K562 (cell line): ENCODE data around the gene DGKK. TPM values are rescaled to one million over a fixed set of nuclear protein-coding genes. Genes with fewer than 3 reads are reported as not detected.

Experiments
- ATAC-seq: fragments of 200-7000 bp; cut with Tn5 transposase; 3 replicates; pipeline ENCODE4 v1.9.1; 2020; ENCODE audit warnings: moderate library complexity
- BruUV-seq: library from RNA; stranded (reverse); fragments of 400-500 nt; replicated peaks from 2 replicates; lab custom pipeline; 2021; lab: Mats Ljungman, UMichigan
- CTCF ChIA-PET: fragments of 300-600 bp; formaldehyde crosslinking; extraction: SDS; loops from one replicate; lab custom pipeline; 2021; ENCODE audit warnings: low intra/inter-chr PET ratio; lab: Yijun Ruan, JAX
- POLR2A ChIA-PET: fragments of 300-600, 350-650 bp; sonication (Branson Sonifier 250); formaldehyde crosslinking; extraction: SDS; loops from one replicate; lab custom pipeline; 2021; ENCODE audit warnings: antibody characterized with exemption, inconsistent platforms; lab: Yijun Ruan, JAX
- DNase-seq, 4 experiments: peaks; one replicate each; pipeline versions ENCODE4 v3.0.0 to v3.0.0-alpha.2; 2011 to 2018; ENCODE audit warnings: low spot score in 3 of 4, mixed read lengths in 3 of 4; ENCODE audit errors: extremely low read depth in 1 of 4
- FAIRE-seq: peaks from 2 replicates; lab custom pipeline; 2011; peaks lifted over from hg19 to GRCh38; lab: Jason Lieb, UNC
- H2AFZ ChIP-seq: 2 replicates; pipeline ENCODE4 v1.6.0; 2011; ENCODE audit warnings: low read depth, low read length, control low read depth, inconsistent platforms
- H3K27ac ChIP-seq: fragments of 200-600 bp; 3 replicates; pipeline ENCODE4 v1.8.0; 2011; ENCODE audit warnings: low read depth, mild to moderate bottlenecking, control low read depth, inconsistent platforms, low read length, moderate library complexity, mixed read lengths; ENCODE audit errors: extremely low read depth
- H3K27me3 ChIP-seq, 2 experiments: fragments of 300-600 bp in 1 of 2; 2 replicates in 1 of 2; 3 replicates in 1 of 2; pipeline versions ENCODE4 v1.6.0 to v1.8.0; 2011; ENCODE audit warnings: inconsistent platforms in 2 of 2, low read length in 2 of 2, mild to moderate bottlenecking in 1 of 2, mixed read lengths in 1 of 2, moderate library complexity in 1 of 2; ENCODE audit not compliant: control insufficient read depth in 2 of 2, insufficient read depth in 2 of 2
- H3K36me3 ChIP-seq: fragments of 300-600 bp; 3 replicates; pipeline ENCODE4 v1.8.0; 2011; ENCODE audit warnings: mild to moderate bottlenecking, low read length, inconsistent platforms; ENCODE audit not compliant: control insufficient read depth, insufficient read depth
- H3K4me1 ChIP-seq, 2 experiments: fragments of 200-600 bp in 1 of 2; replicated peaks in 1 of 2; 2 replicates in 1 of 2; 3 replicates in 1 of 2; pipeline versions ENCODE4 v1.5.1 to v1.8.0; 2011; ENCODE audit warnings: inconsistent platforms in 2 of 2, low read length in 2 of 2, mild to moderate bottlenecking in 1 of 2, mixed read lengths in 1 of 2, moderate library complexity in 1 of 2; ENCODE audit not compliant: control insufficient read depth in 2 of 2, insufficient read depth in 2 of 2
- H3K4me2 ChIP-seq: 2 replicates; pipeline ENCODE4 v1.6.1; 2011; ENCODE audit warnings: low read length, control low read depth, inconsistent platforms, mixed read lengths; ENCODE audit not compliant: insufficient read depth
- H3K4me3 ChIP-seq: fragments of 200-600 bp; sonication (generic), shearing (Covaris generic); 2 replicates; pipeline ENCODE4 v1.5.1; 2016; ENCODE audit warnings: control low read depth, inconsistent platforms
- H3K79me2 ChIP-seq: fragments of 200-600 bp; 3 replicates; pipeline ENCODE4 v1.8.0; 2011; ENCODE audit warnings: low read length, inconsistent platforms; ENCODE audit not compliant: control insufficient read depth, insufficient read depth
- H3K9ac ChIP-seq, 2 experiments: 2 replicates each; pipeline versions ENCODE4 v1.6.0 to v1.6.1; 2011; ENCODE audit warnings: low read depth in 2 of 2, low read length in 2 of 2, control low read depth in 1 of 2, inconsistent platforms in 1 of 2, mild to moderate bottlenecking in 1 of 2, mixed read lengths in 1 of 2; ENCODE audit not compliant: insufficient read depth in 1 of 2
- H3K9me1 ChIP-seq: one replicate; pipeline ENCODE4 v1.6.0; 2011; ENCODE audit warnings: inconsistent platforms, mild to moderate bottlenecking, low read length, moderate library complexity; ENCODE audit not compliant: control insufficient read depth, insufficient read depth
- H3K9me3 ChIP-seq: replicated peaks from 2 replicates; pipeline ENCODE4 v1.5.1; 2011; ENCODE audit warnings: low read depth, low read length, inconsistent platforms; ENCODE audit not compliant: control insufficient read depth, insufficient read depth
- H4K20me1 ChIP-seq: replicated peaks from 2 replicates; pipeline ENCODE4 v1.6.1; 2011; ENCODE audit warnings: low read length, inconsistent platforms, mixed read lengths; ENCODE audit not compliant: control insufficient read depth, insufficient read depth
- AFF4 ChIP-seq: sonication (generic); formaldehyde crosslinking; IDR thresholded peaks from 2 replicates; pipeline ENCODE4 v1.8.0; 2023; ENCODE audit warnings: mild to moderate bottlenecking, missing genetic modification reagents
- ARNT ChIP-seq, 2 experiments: fragments of 450-650 bp; IDR thresholded peaks; 2 replicates each; pipeline ENCODE4 v1.6.1; 2016; ENCODE audit warnings: mild to moderate bottlenecking in 1 of 2
- CEBPB ChIP-seq: fragments of 450-650 bp; IDR thresholded peaks from 2 replicates; pipeline ENCODE4 v1.6.1; 2016; ENCODE audit warnings: missing genetic modification characterization, missing compliant biosample characterization
- IRF9 ChIP-seq: fragments of 450-650 bp; IDR thresholded peaks from 2 replicates; pipeline ENCODE4 v1.6.1; 2016; ENCODE audit warnings: missing biosample characterization, missing genetic modification characterization
- ZC3H11A ChIP-seq: IDR thresholded peaks from 2 replicates; pipeline ENCODE4 v1.6.1; 2012; ENCODE audit warnings: low read depth, low read length, improper control_type of control experiment
- WGBS: fragments of 100-300 bp; shearing (Covaris generic); methylation state at CpG from one replicate; pipeline ENCODE4 v1.1.6; 2016; ENCODE audit warnings: low coverage, mixed read lengths; ENCODE audit not compliant: insufficient coverage; ENCODE audit errors: missing lambda C conversion rate; 5-methylcytosine and 5-hydroxymethylcytosine counted together
- in situ Hi-C: fragments of 300-500 bp; cut with MboI; formaldehyde crosslinking; loops from 4 replicates; pipeline ENCODE4 v1.15.0; 2018; ENCODE audit warnings: inconsistent platforms, mixed read lengths
- intact Hi-C: fragments of 100-400 bp; cut with micrococcal nuclease; formaldehyde crosslinking; loops from 2 replicates; pipeline ENCODE4 v1.14.2; 2022
- polyA plus RNA-seq, 8 experiments: library from polyadenylated mRNA; depleted of rRNA in 4 of 8; stranded (reverse) in 5 of 8; unstranded in 3 of 8; fragments of >200 nt; fragmentation: Nextera tagmentation in 2 of 8; fragmentation: Illumina TruSeq in 1 of 8; extraction: Ambion mirVana in 2 of 8; extraction: Trizol in 1 of 8; gene quantifications; 2 replicates each; pipeline versions ENCODE4 v1.2.1 to v1.2.3, GENCODE V29; 2011 to 2014; ENCODE audit warnings: inconsistent platforms in 1 of 8, missing spikeins in 1 of 8
- total RNA-seq, 7 experiments: library from RNA; depleted of rRNA in 6 of 7; stranded (reverse); fragments of >200 nt in 6 of 7; fragmentation: Illumina TruSeq in 2 of 7; extraction: Trizol in 2 of 7; gene quantifications; 2 replicates each; pipeline versions ENCODE4 v1.2.1 to v1.2.3, GENCODE V29; 2011 to 2021; ENCODE audit warnings: low replicate concordance in 1 of 7
- TF ChIP-seq, protein P1 (sequence below): fragments of 250-450 bp; sonication (Bioruptor Pico); IDR thresholded peaks from 2 replicates; pipeline ENCODE4 v1.4.0; 2020

The DGKK gene
- total and polyA plus RNA-seq, 9 of the 15 experiments (the other 6 are each of a cell fraction or from before 2014, with no cell fraction given), result not detected

- Histone ChIP-seq H3K79me2 (no peaks in the 10 kb centered on the region), H3K4me1 (no peaks in the 10 kb centered on the region), H3K9me1 (no peaks in the 10 kb centered on the region), H3K9ac (no peak overlapping the region), H4K20me1 (no peaks in the 10 kb centered on the region), H3K4me3 (no peak overlapping the region), H3K27me3 (no peaks in the 10 kb centered on the region), H3K27ac (no peak overlapping the region), H3K36me3 (no peaks in the 10 kb centered on the region), H3K9me3 (no peaks in the 10 kb centered on the region), H3K4me2 (no peak overlapping the region), H2AFZ (no peak overlapping the region)
- ChIA-PET CTCF (no interaction called here), POLR2A (no interaction called here)
- FAIRE-seq (no peak), ATAC-seq (no peak), DNase-seq (no peak)
- no TSS peak for BruUV-seq
- TF ChIP-seq ZC3H11A (no peak), ARNT (IDR thresholded peaks at IDR 0.05) (no peak)
- 0% methylated on average over 5 of the region's 5 CpGs for WGBS
- intact Hi-C loops, result no loop called here
- in situ Hi-C loops, result no loop called here
These were observed 88.8 kb downstream of the DGKK start for GRCh38 chrX:50381729-50382415.

- intact Hi-C loops (no loop called here), in situ Hi-C loops (no loop called here)
- 1% methylated on average over 7 of the region's 9 CpGs for WGBS
- DNase-seq, result no peak
- no peaks in the 10 kb centered on the region for H4K20me1 ChIP-seq
- H3K79me2 ChIP-seq, result no peaks in the 10 kb centered on the region
- POLR2A ChIA-PET, result no interaction called here
- H3K27ac ChIP-seq, result no peak overlapping the region
- no peak overlapping the region for H2AFZ ChIP-seq
- no peaks in the 10 kb centered on the region for H3K4me1 ChIP-seq
- ATAC-seq, result no peak
- no peak overlapping the region for H3K4me2 ChIP-seq
- CTCF ChIA-PET, result no interaction called here
- H3K27me3 ChIP-seq, result no peaks in the 10 kb centered on the region
- no peaks in the 10 kb centered on the region for H3K9me3 ChIP-seq
- BruUV-seq, result no TSS peak
- FAIRE-seq, result no peak
- no peaks in the 10 kb centered on the region for H3K9me1 ChIP-seq
- no peaks in the 10 kb centered on the region for H3K36me3 ChIP-seq
- H3K4me3 ChIP-seq, result no peak overlapping the region
- H3K9ac ChIP-seq, result no peak overlapping the region
- TF ChIP-seq IRF9 (tag) (no peak), AFF4 (no peak), CEBPB (tag) (no peak)
- TF ChIP-seq, protein P1, sequence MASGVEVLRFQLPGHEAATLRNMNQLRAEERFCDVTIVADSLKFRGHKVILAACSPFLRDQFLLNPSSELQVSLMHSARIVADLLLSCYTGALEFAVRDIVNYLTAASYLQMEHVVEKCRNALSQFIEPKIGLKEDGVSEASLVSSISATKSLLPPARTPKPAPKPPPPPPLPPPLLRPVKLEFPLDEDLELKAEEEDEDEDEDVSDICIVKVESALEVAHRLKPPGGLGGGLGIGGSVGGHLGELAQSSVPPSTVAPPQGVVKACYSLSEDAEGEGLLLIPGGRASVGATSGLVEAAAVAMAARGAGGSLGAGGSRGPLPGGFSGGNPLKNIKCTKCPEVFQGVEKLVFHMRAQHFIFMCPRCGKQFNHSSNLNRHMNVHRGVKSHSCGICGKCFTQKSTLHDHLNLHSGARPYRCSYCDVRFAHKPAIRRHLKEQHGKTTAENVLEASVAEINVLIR (CRISPR knock-in tag), result no peak
These were observed 95.0 kb downstream of the DGKK start for GRCh38 chrX:50375481-50376267.
